ENCODE results near the gene CSF1.

CSF1 gene

DNA sequence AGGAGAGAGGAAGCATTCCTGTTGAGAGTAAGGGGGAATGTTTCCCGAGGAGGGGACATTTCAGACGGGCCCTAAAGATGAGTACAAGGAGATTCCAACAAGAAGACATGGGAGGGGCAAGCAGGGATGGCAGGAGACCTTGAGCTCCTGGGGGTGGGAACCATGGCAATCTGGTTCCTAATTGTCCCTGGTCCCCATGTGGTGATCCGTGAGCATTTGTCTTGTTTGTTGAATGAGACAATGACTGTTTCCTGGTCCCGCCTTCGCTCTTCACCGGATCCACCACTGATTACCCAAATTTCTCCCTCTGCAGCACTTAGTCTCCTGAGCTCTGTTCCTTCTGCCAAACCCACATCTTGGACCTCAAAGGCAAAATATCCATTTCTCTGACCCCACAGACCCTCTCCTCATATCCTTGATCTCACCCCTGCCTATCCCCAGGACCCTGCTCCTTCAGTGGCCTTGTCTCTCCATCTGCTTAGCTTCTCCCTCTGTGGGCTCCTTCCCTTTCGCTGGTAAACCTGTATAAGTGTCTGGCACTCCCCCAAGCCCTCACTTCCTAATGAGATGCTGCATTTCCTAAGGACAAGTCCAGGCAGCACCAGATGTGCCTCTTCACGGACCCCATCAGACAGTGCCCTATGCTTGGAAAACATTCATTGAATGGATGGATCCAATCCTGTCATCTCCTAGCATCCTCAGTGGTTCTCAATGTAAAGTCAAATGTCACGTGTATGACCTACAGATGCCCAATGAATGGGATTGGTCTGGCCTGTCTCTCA, 8.3 kb upstream of the CSF1 start:
- Histone ChIP-seq H3K4me3 (no peak overlapping the region), H3K4me1 (peaks cover 19 to 63% (median 27%) of the 10 kb centered on the region in 10 experiments), H3K9me3 (replicated peaks in 1 of 11) (no peaks in the 10 kb centered on the region), H3K4me2 (peak overlapping the region in 2 of 11 experiments; percentile 46 to 70; a peak in 3 of 22 replicates), H3K9ac (no peak overlapping the region), H3K27ac (no peak overlapping the region), H4K20me1 (no peaks in the 10 kb centered on the region), H3K27me3 (no peaks in the 10 kb centered on the region), H3K36me3 (no peaks in the 10 kb centered on the region)
- TF ChIP-seq Cebpa-rat (IDR thresholded peaks at IDR 0.05) = no peak

DNA sequence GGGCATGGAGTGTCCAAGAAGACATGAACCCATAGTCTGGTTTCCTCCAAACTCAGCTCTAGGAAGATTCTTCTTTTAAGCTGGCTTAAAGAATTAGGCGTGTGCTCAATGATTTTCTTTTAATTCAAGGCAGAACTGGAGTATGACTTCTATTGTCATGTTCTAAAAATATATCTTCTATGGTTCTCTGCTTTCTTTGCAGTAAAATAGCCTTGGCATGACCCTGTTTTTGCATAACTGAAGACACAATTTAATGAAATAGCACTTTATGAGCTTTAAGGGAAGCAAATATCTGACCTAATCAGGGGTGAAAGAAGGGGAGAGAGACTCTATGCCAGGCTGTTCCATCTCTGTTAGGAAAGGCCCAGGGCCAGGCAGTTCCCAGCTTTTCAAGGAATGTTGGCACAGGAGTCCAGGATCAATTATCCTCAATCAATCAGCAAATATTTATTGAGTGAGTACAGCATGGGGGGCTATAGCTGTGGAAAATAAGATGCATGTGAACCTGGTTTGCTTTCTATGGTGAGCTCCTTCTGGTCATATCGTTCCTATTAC, 7.2 kb upstream of the CSF1 start:
- Histone ChIP-seq H3K9ac (no peak overlapping the region), H3K27me3 (peaks cover 0 to under 1% (median 0%) of the 10 kb centered on the region in 11 experiments; a peak in 1 of 22 replicates), H3K27ac (no peak overlapping the region), H3K4me2 (no peak overlapping the region), H3K9me3 (replicated peaks in 1 of 11) (no peaks in the 10 kb centered on the region), H3K4me3 (no peak overlapping the region), H3K36me3 (no peaks in the 10 kb centered on the region), H3K4me1 (peaks cover 29 to 60% (median 36%) of the 10 kb centered on the region in 10 experiments), H4K20me1 (no peaks in the 10 kb centered on the region)
- TF ChIP-seq Cebpa-rat (IDR thresholded peaks at IDR 0.05) = no peak

DNA sequence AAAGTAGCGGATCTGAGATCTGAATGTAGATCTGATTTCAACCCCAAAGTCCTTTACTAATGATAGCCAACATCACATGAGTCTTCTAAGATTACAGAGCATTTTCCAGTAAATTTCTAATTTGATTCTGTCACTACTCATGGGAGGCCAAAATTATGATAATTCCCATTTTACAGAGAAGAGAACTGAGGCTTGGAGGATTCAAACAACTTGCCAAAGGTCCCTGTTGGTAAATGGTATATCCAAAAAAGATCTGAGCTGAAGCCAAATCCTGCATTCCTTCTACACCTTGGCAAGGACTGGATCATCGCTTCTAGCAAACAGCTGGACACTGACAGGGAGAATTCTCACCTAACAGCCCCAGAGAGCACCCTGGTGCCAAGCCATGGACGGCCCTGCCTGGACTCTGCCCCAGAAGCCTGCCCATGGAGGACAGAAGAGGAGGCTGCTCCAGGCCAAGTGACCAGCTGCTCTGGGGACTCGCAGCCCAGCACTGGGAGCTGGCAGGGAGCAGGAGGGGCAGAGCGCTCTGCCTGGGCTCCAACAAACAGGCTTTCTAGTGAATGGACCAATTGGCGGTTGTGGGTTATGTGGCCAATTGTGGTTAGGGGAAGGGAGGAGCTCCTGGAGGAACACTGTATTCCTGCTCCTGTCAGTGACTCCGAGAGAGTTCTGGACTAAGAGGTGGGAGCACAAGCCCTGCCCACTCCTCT, 6.4 kb upstream of the CSF1 start:
- H3K9me3 ChIP-seq (replicated peaks in 1 of 11) = no peaks in the 10 kb centered on the region
- no peaks in the 10 kb centered on the region for H3K36me3 ChIP-seq
- no peak for TF ChIP-seq Cebpa-rat (IDR thresholded peaks at IDR 0.05)
- no peak overlapping the region for H3K4me2 ChIP-seq
- no peaks in the 10 kb centered on the region for H4K20me1 ChIP-seq
- no peak overlapping the region for H3K27ac ChIP-seq
- H3K4me1 ChIP-seq = peaks cover 35 to 57% (median 41%) of the 10 kb centered on the region in 10 experiments
- H3K9ac ChIP-seq = no peak overlapping the region
- peaks cover 0 to 9% (median under 1%) of the 10 kb centered on the region in 11 experiments; a peak in 7 of 22 replicates for H3K27me3 ChIP-seq
- no peak overlapping the region for H3K4me3 ChIP-seq

DNA sequence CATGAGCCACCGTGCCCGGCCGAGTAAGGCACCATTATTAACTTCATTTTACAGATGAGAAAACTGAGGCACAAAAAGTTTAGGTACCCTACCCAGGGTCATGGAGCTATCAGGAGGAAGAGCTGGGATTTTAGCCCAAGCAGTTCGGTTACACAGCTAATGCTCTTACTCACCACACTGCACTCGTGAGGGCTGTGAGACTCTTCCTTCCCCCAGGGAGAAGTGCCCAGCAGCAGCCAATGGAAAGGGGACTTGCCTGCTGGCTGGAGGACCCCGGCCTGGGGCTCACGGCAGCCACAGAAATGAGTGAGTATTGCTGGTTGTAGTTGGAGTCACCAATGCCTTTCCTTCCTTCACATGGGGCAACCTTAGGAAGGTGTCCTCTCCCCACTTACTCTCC, 5.2 kb upstream of the CSF1 start:
- peak overlapping the region; percentile 30 to 72 (median 54); a peak in 21 of 22 replicates for H3K4me2 ChIP-seq
- H3K4me1 ChIP-seq = peaks cover 41 to 49% (median 43%) of the 10 kb centered on the region in 10 experiments
- TF ChIP-seq Cebpa-rat (IDR thresholded peaks at IDR 0.05) = no peak

DNA sequence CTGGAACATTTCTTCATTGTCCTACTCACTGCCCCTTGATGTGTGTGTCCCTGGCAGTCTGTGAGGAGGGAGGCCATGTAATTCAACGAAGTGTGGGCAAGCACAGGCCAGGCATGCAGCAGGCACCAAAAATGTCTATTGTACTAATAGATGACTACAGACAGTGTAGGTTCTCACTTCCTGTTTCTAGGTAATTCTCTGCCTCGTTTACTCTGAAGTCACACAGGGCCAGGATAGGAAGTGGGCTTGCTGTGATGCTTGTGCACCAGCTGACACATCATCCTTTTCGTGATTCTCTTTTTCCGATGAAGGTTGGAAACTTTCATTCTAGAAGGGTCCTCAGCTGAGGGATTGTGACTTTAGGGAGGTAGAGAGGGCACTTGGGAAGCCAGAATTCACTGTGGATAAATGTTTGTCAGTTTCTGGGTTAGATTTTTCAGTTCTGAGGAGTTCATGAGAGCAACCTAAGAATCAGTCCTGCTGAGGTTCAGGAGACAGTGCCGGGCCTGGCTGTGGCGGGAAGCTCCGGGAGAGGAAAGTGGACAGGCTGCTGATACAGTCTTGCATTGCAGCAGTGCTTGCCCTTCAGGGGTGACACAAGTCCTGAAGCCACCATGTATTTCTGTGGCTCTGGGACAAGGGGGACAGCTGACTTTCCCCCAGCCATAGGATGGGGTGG, 4.3 kb upstream of the CSF1 start:
- Histone ChIP-seq H3K36me3 (no peaks in the 10 kb centered on the region), H3K4me2 (peak overlapping the region; percentile 30 to 72 (median 54)), H3K4me3 (no peak overlapping the region), H3K27me3 (peaks cover 15 to 27% (median 20%) of the 10 kb centered on the region in 11 experiments), H3K27ac (peak overlapping the region in 6 of 11 experiments; percentile 3 to 30 (median 19); a peak in 4 of 22 replicates), H4K20me1 (peaks cover 0 to 4% (median 0%) of the 10 kb centered on the region in 11 experiments; a peak in 1 of 22 replicates), H3K4me1 (peaks cover 40 to 50% (median 45%) of the 10 kb centered on the region in 10 experiments), H3K9ac (no peak overlapping the region), H3K9me3 (replicated peaks in 1 of 11) (no peaks in the 10 kb centered on the region)
- TF ChIP-seq Cebpa-rat (IDR thresholded peaks at IDR 0.05) = no peak

More for the DNA sequence above, 5.2 kb upstream of the CSF1 start:
- Histone ChIP-seq H3K27ac (peak overlapping the region in 5 of 11 experiments; percentile 3 to 30 (median 19); a peak in 4 of 22 replicates), H3K4me3 (no peak overlapping the region), H3K9ac (no peak overlapping the region), H3K9me3 (replicated peaks in 1 of 11) (no peaks in the 10 kb centered on the region), H3K27me3 (peaks cover 7 to 20% (median 12%) of the 10 kb centered on the region in 11 experiments), H3K36me3 (no peaks in the 10 kb centered on the region), H4K20me1 (no peaks in the 10 kb centered on the region; a peak in 1 of 22 replicates)

DNA sequence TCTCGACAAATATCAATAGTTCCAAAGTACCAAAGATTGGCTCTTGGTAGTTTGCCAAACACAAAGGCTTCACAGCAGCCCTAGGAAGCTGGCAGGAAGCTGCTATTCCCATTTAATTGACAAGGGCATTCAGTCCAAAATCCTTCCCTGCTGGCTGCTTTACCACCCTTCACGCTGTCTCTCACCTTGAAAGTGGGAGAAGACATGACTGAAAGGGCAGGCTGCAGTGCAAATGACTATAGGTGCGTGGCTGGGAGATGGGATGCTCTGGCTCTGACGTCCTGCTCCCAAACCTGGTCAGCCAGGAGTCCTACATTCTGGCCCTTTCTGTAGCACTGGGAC, 3.8 kb upstream of the CSF1 start:
- Histone ChIP-seq H3K36me3 (no peaks in the 10 kb centered on the region), H3K4me2 (peak overlapping the region; percentile 30 to 72 (median 54); a peak in 21 of 22 replicates), H3K9ac (no peak overlapping the region), H3K27ac (no peak overlapping the region), H3K4me3 (no peak overlapping the region), H3K4me1 (peaks cover 39 to 55% (median 49%) of the 10 kb centered on the region in 10 experiments), H3K27me3 (peaks cover 20 to 32% (median 25%) of the 10 kb centered on the region in 11 experiments), H4K20me1 (peaks cover 0 to 9% (median 0%) of the 10 kb centered on the region in 11 experiments; a peak in 2 of 22 replicates), H3K9me3 (replicated peaks in 1 of 11) (no peaks in the 10 kb centered on the region)
- no peak for TF ChIP-seq Cebpa-rat (IDR thresholded peaks at IDR 0.05)

DNA sequence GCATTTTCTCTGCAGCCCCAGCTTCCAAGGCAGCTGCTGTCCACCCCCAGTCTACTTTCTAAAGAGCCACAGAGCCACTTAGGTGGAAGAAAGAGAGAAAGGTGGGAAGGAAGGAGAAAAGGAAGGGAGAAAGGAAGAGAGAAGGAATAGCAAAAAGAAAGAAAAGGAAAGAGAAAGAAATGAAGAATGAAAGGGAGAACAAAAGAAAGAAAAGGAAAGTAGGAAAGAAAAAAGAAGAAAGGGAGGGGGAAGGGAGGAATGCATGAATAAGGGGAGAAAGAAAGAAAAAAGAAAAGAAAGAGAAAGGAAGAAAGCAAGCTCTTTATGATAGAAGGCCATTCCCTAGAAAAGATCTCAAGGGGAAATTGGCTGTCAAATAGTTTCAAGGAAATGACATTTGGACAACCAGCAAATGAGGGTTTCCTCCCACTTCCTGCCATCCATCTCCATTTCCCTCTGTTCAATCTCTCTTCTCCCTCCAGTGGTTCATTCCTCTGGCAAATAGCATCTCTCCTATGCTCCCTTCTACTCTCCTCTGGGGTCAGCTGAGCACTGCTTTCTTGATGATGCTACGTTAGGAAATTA, 3.4 kb upstream of the CSF1 start:
- H3K27ac ChIP-seq = no peak overlapping the region

DNA sequence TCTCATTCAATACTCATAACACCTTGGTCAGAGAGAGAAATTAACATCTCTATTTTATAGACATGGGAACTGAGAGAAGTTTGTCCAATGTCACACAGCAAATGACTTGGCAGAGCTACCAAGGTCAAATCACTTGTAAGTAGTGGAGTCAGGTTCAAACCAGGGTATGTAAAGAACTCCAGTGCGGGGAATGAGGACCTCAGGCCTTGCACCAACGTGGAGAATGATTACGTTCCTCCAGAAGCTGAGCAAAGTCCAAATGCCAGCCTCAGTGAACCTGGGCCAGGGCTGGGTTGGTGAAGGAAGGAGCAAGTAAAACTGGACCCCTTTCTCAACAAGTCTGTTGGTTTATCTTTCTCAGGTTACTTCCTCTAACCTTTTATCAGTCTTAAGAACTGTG, 1.8 kb upstream of the CSF1 start:
- Histone ChIP-seq H3K4me1 (peaks cover 35 to 62% (median 51%) of the 10 kb centered on the region in 10 experiments), H3K27me3 (peaks cover 32 to 49% (median 45%) of the 10 kb centered on the region in 11 experiments), H3K4me2 (peak overlapping the region in 7 of 11 experiments; percentile 42 to 72 (median 56); a peak in 14 of 22 replicates), H4K20me1 (peaks cover 0 to 30% (median 0%) of the 10 kb centered on the region in 11 experiments; a peak in 5 of 22 replicates), H3K27ac (no peak overlapping the region), H3K9me3 (replicated peaks in 1 of 11) (no peaks in the 10 kb centered on the region), H3K36me3 (no peaks in the 10 kb centered on the region), H3K9ac (no peak overlapping the region), H3K4me3 (no peak overlapping the region)
- no peak for TF ChIP-seq Cebpa-rat (IDR thresholded peaks at IDR 0.05)

More for the DNA sequence above, 3.4 kb upstream of the CSF1 start:
- H3K36me3 ChIP-seq = no peaks in the 10 kb centered on the region
- no peak for TF ChIP-seq Cebpa-rat (IDR thresholded peaks at IDR 0.05)
- H3K4me2 ChIP-seq = peak overlapping the region; percentile 30 to 72 (median 54); a peak in 20 of 22 replicates
- peaks cover 25 to 37% (median 30%) of the 10 kb centered on the region in 11 experiments for H3K27me3 ChIP-seq
- H3K9ac ChIP-seq = no peak overlapping the region
- peaks cover 0 to 14% (median 0%) of the 10 kb centered on the region in 11 experiments; a peak in 2 of 22 replicates for H4K20me1 ChIP-seq
- peaks cover 35 to 55% (median 51%) of the 10 kb centered on the region in 10 experiments for H3K4me1 ChIP-seq
- no peak overlapping the region for H3K4me3 ChIP-seq
- H3K9me3 ChIP-seq (replicated peaks in 1 of 11) = no peaks in the 10 kb centered on the region

All from BLaER1 treated with 17β-estradiol and CSF1 and Interleukin-3, amounts not matched to agents 10 nM and 100 nM (cell line).